IMR-90 (cell line): ENCODE results near the gene PRSS56. TPM values are rescaled to one million over a fixed set of nuclear protein-coding genes. Genes with fewer than 3 reads are reported as not detected.

ENCODE experiments used
- ATAC-seq: fragments of 200-7000 bp; cut with Tn5 transposase; 2 replicates; pipeline ENCODE4 v1.9.1; 2020; ENCODE audit warnings: low read depth, mild to moderate bottlenecking, moderate library complexity
- BruUV-seq: library from RNA; stranded (reverse); fragments of 400-500 nt; replicated peaks from 2 replicates; lab custom pipeline; 2021; lab: Mats Ljungman, UMichigan
- CTCF ChIA-PET: fragments of 300-600 bp; formaldehyde crosslinking; extraction: SDS; loops from one replicate; lab custom pipeline; 2021; ENCODE audit warnings: antibody characterized with exemption; lab: Yijun Ruan, JAX
- POLR2A ChIA-PET: fragments of 300-600 bp; sonication (Branson Sonifier 250); formaldehyde crosslinking; loops from one replicate; lab custom pipeline; 2022; ENCODE audit warnings: antibody characterized with exemption; ENCODE audit not compliant: unreplicated experiment; lab: Charles Lee
- DNase-seq: peaks from one replicate; pipeline ENCODE4 v3.0.0; 2013
- H2AFZ ChIP-seq: replicated peaks from 2 replicates; pipeline ENCODE3; 2013; ENCODE audit warnings: low read length, mild to moderate bottlenecking; ENCODE audit not compliant: poor library complexity
- H2AK5ac ChIP-seq: 2 replicates; pipeline ENCODE4 v1.6.1; 2013; ENCODE audit warnings: low read depth, low read length, inconsistent platforms
- H2AK9ac ChIP-seq: replicated peaks from 2 replicates; pipeline ENCODE3; 2013; ENCODE audit warnings: mild to moderate bottlenecking, low read depth, low read length, moderate library complexity; ENCODE audit not compliant: poor library complexity
- H2BK120ac ChIP-seq: 2 replicates; pipeline ENCODE4 v1.6.1; 2013; ENCODE audit warnings: low read depth, low read length, inconsistent platforms
- H2BK15ac ChIP-seq: 3 replicates; pipeline ENCODE4 v1.6.1; 2013; ENCODE audit warnings: low read depth, low read length, inconsistent platforms
- H2BK20ac ChIP-seq: 2 replicates; pipeline ENCODE4 v1.6.1; 2013; ENCODE audit warnings: low read depth, mild to moderate bottlenecking, inconsistent platforms, low read length, moderate library complexity
- H2BK5ac ChIP-seq: 2 replicates; pipeline ENCODE4 v1.6.1; 2013; ENCODE audit warnings: mild to moderate bottlenecking, low read depth, low read length, inconsistent platforms; ENCODE audit not compliant: poor library complexity, severe bottlenecking
- H3K14ac ChIP-seq: replicated peaks from 2 replicates; pipeline ENCODE4 v1.6.1; 2013; ENCODE audit warnings: low read depth, low read length, inconsistent platforms
- H3K18ac ChIP-seq: 2 replicates; pipeline ENCODE4 v1.6.1; 2013; ENCODE audit warnings: low read depth, low read length, control low read depth
- H3K23ac ChIP-seq: 2 replicates; pipeline ENCODE4 v1.6.1; 2013; ENCODE audit warnings: low read depth, low read length, inconsistent platforms
- H3K27ac ChIP-seq: 2 replicates; pipeline ENCODE4 v1.5.1; 2013; ENCODE audit warnings: mild to moderate bottlenecking, control low read depth, low read length; ENCODE audit not compliant: insufficient read depth
- H3K27me3 ChIP-seq: 2 replicates; pipeline ENCODE4 v1.6.1; 2013; ENCODE audit warnings: low read length; ENCODE audit not compliant: control insufficient read depth, insufficient read depth
- H3K36me3 ChIP-seq: 2 replicates; pipeline ENCODE4 v1.6.1; 2013; ENCODE audit warnings: low read length, mixed read lengths; ENCODE audit not compliant: control insufficient read depth, insufficient read depth
- H3K4ac ChIP-seq: 2 replicates; pipeline ENCODE4 v1.6.1; 2013; ENCODE audit warnings: low read depth, low read length, inconsistent platforms
- H3K4me1 ChIP-seq: 2 replicates; pipeline ENCODE4 v1.6.1; 2013; ENCODE audit warnings: low read length, mixed read lengths; ENCODE audit not compliant: control insufficient read depth, insufficient read depth
- H3K4me2 ChIP-seq: 2 replicates; pipeline ENCODE4 v1.6.1; 2013; ENCODE audit warnings: low read depth, mild to moderate bottlenecking, control low read depth, low read length, moderate library complexity
- H3K4me3 ChIP-seq: 2 replicates; pipeline ENCODE4 v1.5.1; 2013; ENCODE audit warnings: low read depth, mild to moderate bottlenecking, control low read depth, low read length, moderate library complexity; ENCODE audit not compliant: insufficient read depth
- H3K56ac ChIP-seq: 2 replicates; pipeline ENCODE4 v1.6.1; 2013; ENCODE audit warnings: low read length, inconsistent platforms; ENCODE audit not compliant: insufficient read depth; ENCODE audit errors: extremely low read depth
- H3K79me1 ChIP-seq, 2 experiments: 2 replicates each; pipeline ENCODE4 v1.6.1; 2013; ENCODE audit warnings: low read length in 2 of 2, inconsistent platforms in 1 of 2, low read depth in 1 of 2
- H3K9ac ChIP-seq: 2 replicates; pipeline ENCODE4 v1.6.1; 2013; ENCODE audit warnings: low read depth, low read length, control low read depth
- H3K9me1 ChIP-seq: 2 replicates; pipeline ENCODE4 v1.6.1; 2013; ENCODE audit warnings: low read length, inconsistent platforms; ENCODE audit not compliant: insufficient read depth
- H3K9me3 ChIP-seq: 2 replicates; pipeline ENCODE4 v1.6.1; 2013; ENCODE audit warnings: low read length; ENCODE audit not compliant: control insufficient read depth, insufficient read depth
- H4K20me1 ChIP-seq: 2 replicates; pipeline ENCODE4 v1.6.1; 2013; ENCODE audit warnings: low read length, inconsistent platforms; ENCODE audit not compliant: insufficient read depth
- H4K5ac ChIP-seq: 2 replicates; pipeline ENCODE4 v1.6.1; 2013; ENCODE audit warnings: mild to moderate bottlenecking, low read depth, low read length, control low read depth
- H4K8ac ChIP-seq, 2 experiments: 2 replicates each; pipeline ENCODE4 v1.6.1; 2013; ENCODE audit warnings: low read depth in 2 of 2, low read length in 2 of 2, control low read depth in 1 of 2, inconsistent platforms in 1 of 2
- H4K91ac ChIP-seq: 2 replicates; pipeline ENCODE4 v1.6.1; 2013; ENCODE audit warnings: low read depth, low read length, inconsistent platforms; ENCODE audit not compliant: insufficient read depth
- BHLHE40 ChIP-seq: fragments of 150-350 bp; IDR thresholded peaks from 2 replicates; pipeline ENCODE4 v1.6.1; 2016; ENCODE audit warnings: mild to moderate bottlenecking, low read depth, low read length
- CEBPB ChIP-seq: IDR thresholded peaks from 2 replicates; pipeline ENCODE4 v1.6.1; 2012; ENCODE audit warnings: low read depth, low read length, improper control_type of control experiment
- CHD1 ChIP-seq: IDR thresholded peaks from 2 replicates; pipeline ENCODE4 v1.6.1; 2012; ENCODE audit warnings: low read depth, low read length, improper control_type of control experiment
- CTCF ChIP-seq: conservative IDR thresholded peaks from 2 replicates; pipeline ENCODE4 v1.5.1; 2012; ENCODE audit warnings: mild to moderate bottlenecking, low read depth, low read length, improper control_type of control experiment
- ELK1 ChIP-seq: fragments of 150-350 bp; IDR thresholded peaks from 2 replicates; pipeline ENCODE4 v1.6.1; 2016; ENCODE audit warnings: low read depth, mild to moderate bottlenecking, low read length, moderate library complexity, borderline replicate concordance
- FOS ChIP-seq: fragments of 150-350 bp; IDR thresholded peaks from 2 replicates; pipeline ENCODE4 v1.6.1; 2016; ENCODE audit warnings: low read depth, low read length
- MAFK ChIP-seq: IDR thresholded peaks from 2 replicates; pipeline ENCODE4 v1.6.1; 2012; ENCODE audit warnings: low read depth, low read length, improper control_type of control experiment
- MAZ ChIP-seq: IDR thresholded peaks from 2 replicates; pipeline ENCODE4 v1.6.1; 2012; ENCODE audit warnings: low read depth, mild to moderate bottlenecking, low read length, improper control_type of control experiment, moderate library complexity, borderline replicate concordance
- MXI1 ChIP-seq: IDR thresholded peaks from 2 replicates; pipeline ENCODE4 v1.6.1; 2012; ENCODE audit warnings: low read depth, mild to moderate bottlenecking, low read length, moderate library complexity, borderline replicate concordance
- NFE2L2 ChIP-seq: fragments of 150-350 bp; IDR thresholded peaks from 2 replicates; pipeline ENCODE4 v1.6.1; 2016; ENCODE audit warnings: low read depth, mild to moderate bottlenecking, low read length
- POLR2A ChIP-seq: IDR thresholded peaks from 2 replicates; pipeline ENCODE4 v1.6.1; 2012; ENCODE audit warnings: mild to moderate bottlenecking, low read depth, low read length
- RCOR1 ChIP-seq: IDR thresholded peaks from 2 replicates; pipeline ENCODE4 v1.6.1; 2012; ENCODE audit warnings: mild to moderate bottlenecking, low read length, improper control_type of control experiment; ENCODE audit not compliant: insufficient replicate concordance
- RFX5 ChIP-seq: IDR thresholded peaks from 2 replicates; pipeline ENCODE4 v1.8.0; 2012; ENCODE audit warnings: low read depth, mild to moderate bottlenecking, low read length, moderate library complexity
- SMC3 ChIP-seq: fragments of 150-350 bp; IDR thresholded peaks from 2 replicates; pipeline ENCODE4 v1.6.1; 2016; ENCODE audit warnings: low read depth, mild to moderate bottlenecking, antibody characterized with exemption, low read length, moderate library complexity
- USF2 ChIP-seq: fragments of 150-350 bp; IDR thresholded peaks from 2 replicates; pipeline ENCODE4 v1.6.1; 2017; ENCODE audit warnings: mild to moderate bottlenecking, antibody characterized with exemption, low read length, low read depth
- WGBS, 2 experiments: methylation state at CpG; one replicate each; pipeline versions ENCODE4 v1.1.5 to v1.1.7; 2013; ENCODE audit warnings: missing lambda C conversion rate in 2 of 2; ENCODE audit not compliant: insufficient read length in 1 of 2; ENCODE audit errors: extremely low coverage in 2 of 2; 5-methylcytosine and 5-hydroxymethylcytosine counted together
- dilution Hi-C: fragments of 300-500 bp; cut with HindIII; formaldehyde crosslinking; loops from one replicate; pipeline ENCODE4 v1.14.3; 2018; ENCODE audit warnings: low sequenced_read_pairs; ENCODE audit not compliant: unreplicated experiment
- in situ Hi-C: fragments of 300-500 bp; cut with MboI; formaldehyde crosslinking; loops from 3 replicates; pipeline ENCODE4 v1.14.3; 2019; ENCODE audit warnings: low sequenced_read_pairs, inconsistent platforms, mixed read lengths
- intact Hi-C: fragments of 100-400 bp; cut with micrococcal nuclease; formaldehyde crosslinking; loops from 2 replicates; pipeline ENCODE4 v1.10.0; 2022
- polyA plus RNA-seq, 3 experiments: library from polyadenylated mRNA; depleted of rRNA; stranded (reverse); fragments of >200 nt; gene quantifications; 2 replicates each; pipeline ENCODE4 v1.2.3, GENCODE V29; 2012; ENCODE audit warnings: low replicate concordance in 1 of 3
- total RNA-seq: library from RNA; depleted of rRNA; stranded (reverse); fragments of >200 nt; gene quantifications from 2 replicates; pipeline ENCODE4 v1.2.3, GENCODE V29; 2012

Gene PRSS56
- total and polyA plus RNA-seq, 2 of the 4 experiments (the other 2 are of a cell fraction): not detected

GRCh38 chr2:232530626-232531260, 10.6 kb downstream of the PRSS56 start:
- ChIA-PET CTCF (no interaction called here), POLR2A (no interaction called here)
- dilution Hi-C loops (no loop called here), in situ Hi-C loops (no loop called here), intact Hi-C loops (no loop called here)
- no TSS peak for BruUV-seq
- H3K9me3 ChIP-seq: no peaks in the 10 kb centered on the region
- H4K8ac ChIP-seq: no peak overlapping the region
- no peak overlapping the region for H3K56ac ChIP-seq
- no peak overlapping the region for H2BK15ac ChIP-seq
- H3K4me3 ChIP-seq: no peak overlapping the region
- no peak overlapping the region for H3K4me2 ChIP-seq
- H2BK5ac ChIP-seq: no peak overlapping the region
- no peak overlapping the region for H4K91ac ChIP-seq
- no peak overlapping the region for H3K18ac ChIP-seq
- no peak overlapping the region for H3K27ac ChIP-seq
- ATAC-seq: no peak
- no peak overlapping the region for H2BK120ac ChIP-seq
- no peak overlapping the region for H3K9ac ChIP-seq
- 35% methylated on average over 2 of the region's 9 CpGs; no CpG with 5 or more reads in 1 of the 2 experiments for WGBS, 2 experiments
- H3K4ac ChIP-seq: no peak overlapping the region
- no peaks in the 10 kb centered on the region for H4K20me1 ChIP-seq
- no peak overlapping the region for H4K5ac ChIP-seq
- H3K23ac ChIP-seq: no peak overlapping the region
- peaks cover 26% of the 10 kb centered on the region for H3K27me3 ChIP-seq
- no peak overlapping the region for H2AK5ac ChIP-seq
- no peaks in the 10 kb centered on the region for H3K4me1 ChIP-seq
- TF ChIP-seq ELK1 (no peak), CTCF (no peak), NFE2L2 (no peak), MAZ (no peak), USF2 (no peak), CEBPB (no peak), RFX5 (no peak), MAFK (no peak), SMC3 (no peak), FOS (no peak), MXI1 (no peak), BHLHE40 (no peak), RCOR1 (no peak), CHD1 (no peak), POLR2A (no peak)
- H2AK9ac ChIP-seq: no peak overlapping the region
- no peaks in the 10 kb centered on the region for H3K36me3 ChIP-seq
- no peak overlapping the region for H2BK20ac ChIP-seq
- no peaks in the 10 kb centered on the region for H3K9me1 ChIP-seq
- no peaks in the 10 kb centered on the region for H3K79me1 ChIP-seq
- no peak for DNase-seq
- no peak overlapping the region for H2AFZ ChIP-seq
- no peak overlapping the region for H3K14ac ChIP-seq
